D721Med (cell line): ENCODE data around the gene PRSS1.
"Not testable (repeated sequence)": the region's sequence is repeated elsewhere in the genome, so short reads cannot be mapped to it uniquely, and the experiment has no call there.

Experiments
- DNase-seq: peaks from one replicate; pipeline ENCODE4 v3.0.0; 2011; ENCODE audit warnings: low spot score; ENCODE audit not compliant: insufficient read length
- FAIRE-seq: peaks from 2 replicates; lab custom pipeline; 2011; peaks lifted over from hg19 to GRCh38; lab: Jason Lieb, UNC
- TF ChIP-seq, protein P1 (sequence below): IDR thresholded peaks from 2 replicates; pipeline ENCODE4 v1.5.1; 2012; ENCODE audit warnings: mild to moderate bottlenecking, control low read depth; ENCODE audit not compliant: insufficient read depth; ENCODE audit errors: missing control alignments

PRSS1 gene

DNA sequence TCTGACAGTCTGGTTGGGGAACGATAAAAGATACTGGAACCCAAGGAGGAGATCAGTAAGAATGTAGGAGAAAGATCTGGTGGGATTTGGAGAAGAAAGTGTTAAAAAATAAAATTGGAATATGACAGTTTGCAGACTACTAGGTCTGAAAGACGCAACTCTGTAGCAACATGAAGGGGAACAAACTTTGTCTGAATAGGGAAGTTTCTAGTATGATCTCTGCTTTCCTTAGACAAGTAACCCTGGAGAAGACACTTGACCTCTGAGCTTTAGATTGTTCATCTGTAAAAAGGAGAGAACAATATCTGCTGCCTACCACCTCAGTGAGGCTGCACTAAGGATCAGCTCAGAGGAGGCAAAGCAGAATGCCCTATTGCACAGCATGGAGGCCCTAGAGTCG is 3.0 kb upstream of the PRSS1 start:
- FAIRE-seq (no peak), DNase-seq (no peak)
- TF ChIP-seq, protein P1, sequence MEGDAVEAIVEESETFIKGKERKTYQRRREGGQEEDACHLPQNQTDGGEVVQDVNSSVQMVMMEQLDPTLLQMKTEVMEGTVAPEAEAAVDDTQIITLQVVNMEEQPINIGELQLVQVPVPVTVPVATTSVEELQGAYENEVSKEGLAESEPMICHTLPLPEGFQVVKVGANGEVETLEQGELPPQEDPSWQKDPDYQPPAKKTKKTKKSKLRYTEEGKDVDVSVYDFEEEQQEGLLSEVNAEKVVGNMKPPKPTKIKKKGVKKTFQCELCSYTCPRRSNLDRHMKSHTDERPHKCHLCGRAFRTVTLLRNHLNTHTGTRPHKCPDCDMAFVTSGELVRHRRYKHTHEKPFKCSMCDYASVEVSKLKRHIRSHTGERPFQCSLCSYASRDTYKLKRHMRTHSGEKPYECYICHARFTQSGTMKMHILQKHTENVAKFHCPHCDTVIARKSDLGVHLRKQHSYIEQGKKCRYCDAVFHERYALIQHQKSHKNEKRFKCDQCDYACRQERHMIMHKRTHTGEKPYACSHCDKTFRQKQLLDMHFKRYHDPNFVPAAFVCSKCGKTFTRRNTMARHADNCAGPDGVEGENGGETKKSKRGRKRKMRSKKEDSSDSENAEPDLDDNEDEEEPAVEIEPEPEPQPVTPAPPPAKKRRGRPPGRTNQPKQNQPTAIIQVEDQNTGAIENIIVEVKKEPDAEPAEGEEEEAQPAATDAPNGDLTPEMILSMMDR: no peak

DNA sequence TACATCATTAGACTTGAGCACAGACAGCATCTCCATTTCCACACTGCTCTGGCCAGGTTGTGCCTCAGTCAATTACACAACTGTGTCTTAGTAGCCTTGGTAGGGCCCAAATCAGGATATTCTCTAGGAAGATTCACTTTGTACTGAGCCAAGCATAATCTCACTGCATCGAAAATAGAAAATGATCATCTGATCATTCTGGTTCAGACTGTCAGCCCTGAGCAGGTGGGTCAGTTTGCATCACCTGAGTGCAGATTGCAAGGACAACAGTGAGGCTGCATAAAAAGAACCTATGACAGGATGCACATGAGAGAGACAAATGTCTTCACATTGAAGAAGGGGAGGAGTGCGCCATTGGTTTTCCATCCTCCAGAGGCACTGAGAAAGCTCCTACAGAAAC is 862 bp upstream of the PRSS1 start:
- not testable (repeated sequence) for DNase-seq, FAIRE-seq

DNA sequence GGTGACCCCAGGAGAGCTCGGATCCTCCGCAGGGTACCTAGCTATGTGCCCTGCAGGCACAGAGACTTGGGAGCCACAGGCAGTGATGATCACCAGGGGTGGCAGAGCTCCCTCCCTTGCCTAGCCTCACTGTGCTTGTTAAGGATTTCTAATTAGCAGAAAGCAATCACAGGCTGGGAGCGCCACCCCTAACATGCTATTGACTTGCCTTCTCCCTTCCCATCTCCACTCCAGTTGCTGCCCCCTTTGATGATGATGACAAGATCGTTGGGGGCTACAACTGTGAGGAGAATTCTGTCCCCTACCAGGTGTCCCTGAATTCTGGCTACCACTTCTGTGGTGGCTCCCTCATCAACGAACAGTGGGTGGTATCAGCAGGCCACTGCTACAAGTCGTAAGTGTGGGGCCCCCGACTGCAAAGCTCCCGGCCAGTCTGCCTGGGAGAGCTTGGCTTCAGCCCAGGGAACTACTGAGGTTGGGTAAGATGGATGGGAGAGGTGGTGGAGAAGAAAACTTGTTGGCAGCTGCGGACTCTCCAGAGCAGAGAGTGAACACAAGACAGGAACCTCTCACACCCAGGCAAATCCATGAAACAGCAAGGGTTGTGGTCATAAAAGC is 1.2 kb downstream of the PRSS1 start:
- TF ChIP-seq, protein P1: no peak
- DNase-seq (no peak), FAIRE-seq (no peak)

DNA sequence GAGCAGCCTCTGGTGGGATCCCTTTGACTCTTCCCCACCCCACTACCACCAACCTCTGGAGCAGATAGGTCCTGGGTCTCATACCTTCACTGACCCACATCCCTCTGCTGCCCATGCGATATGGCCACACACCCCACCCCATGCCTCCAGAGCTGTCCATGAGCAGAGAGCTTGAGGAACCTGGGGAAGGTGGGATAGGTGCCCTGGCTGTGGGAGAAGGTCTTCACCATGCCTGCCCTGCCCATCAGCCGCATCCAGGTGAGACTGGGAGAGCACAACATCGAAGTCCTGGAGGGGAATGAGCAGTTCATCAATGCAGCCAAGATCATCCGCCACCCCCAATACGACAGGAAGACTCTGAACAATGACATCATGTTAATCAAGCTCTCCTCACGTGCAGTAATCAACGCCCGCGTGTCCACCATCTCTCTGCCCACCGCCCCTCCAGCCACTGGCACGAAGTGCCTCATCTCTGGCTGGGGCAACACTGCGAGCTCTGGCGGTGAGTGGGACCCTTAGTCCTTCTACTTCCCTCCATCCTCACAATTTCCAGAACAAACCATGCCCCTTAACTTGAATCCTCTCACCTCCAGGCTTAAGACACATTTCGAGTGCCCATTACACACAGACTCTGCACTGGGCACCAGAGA is 2.4 kb downstream of the PRSS1 start:
- not testable (repeated sequence) for DNase-seq, FAIRE-seq

DNA sequence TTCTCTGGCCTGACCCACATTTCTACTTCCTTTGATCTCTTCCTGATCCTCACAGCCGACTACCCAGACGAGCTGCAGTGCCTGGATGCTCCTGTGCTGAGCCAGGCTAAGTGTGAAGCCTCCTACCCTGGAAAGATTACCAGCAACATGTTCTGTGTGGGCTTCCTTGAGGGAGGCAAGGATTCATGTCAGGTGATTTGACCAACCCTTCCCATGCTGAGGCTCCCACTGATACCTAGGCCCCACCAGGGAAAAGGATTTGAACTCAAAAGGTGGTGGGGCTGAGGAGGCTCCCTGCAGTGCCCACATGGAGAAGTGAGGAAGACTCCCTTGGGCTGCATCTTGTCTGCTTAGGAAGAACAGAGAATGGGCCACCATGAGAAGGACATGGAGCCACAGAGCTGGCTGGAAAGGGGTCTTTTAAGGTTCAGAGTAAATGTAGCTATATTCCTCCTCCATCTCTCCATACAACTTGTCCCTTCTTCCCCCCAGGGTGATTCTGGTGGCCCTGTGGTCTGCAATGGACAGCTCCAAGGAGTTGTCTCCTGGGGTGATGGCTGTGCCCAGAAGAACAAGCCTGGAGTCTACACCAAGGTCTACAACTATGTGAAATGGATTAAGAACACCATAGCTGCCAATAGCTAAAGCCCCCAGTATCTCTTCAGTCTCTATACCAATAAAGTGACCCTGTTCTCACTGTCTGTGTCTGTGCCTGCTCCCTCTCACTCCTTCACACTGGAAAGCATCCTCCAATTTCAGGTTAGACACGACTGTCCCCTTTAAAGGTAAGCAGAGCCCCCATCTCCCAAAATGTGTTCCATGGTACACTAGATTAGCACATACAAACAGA is 3.3 kb downstream of the PRSS1 start:
- FAIRE-seq (no peak), DNase-seq (no peak)
- TF ChIP-seq, protein P1: no peak

DNA sequence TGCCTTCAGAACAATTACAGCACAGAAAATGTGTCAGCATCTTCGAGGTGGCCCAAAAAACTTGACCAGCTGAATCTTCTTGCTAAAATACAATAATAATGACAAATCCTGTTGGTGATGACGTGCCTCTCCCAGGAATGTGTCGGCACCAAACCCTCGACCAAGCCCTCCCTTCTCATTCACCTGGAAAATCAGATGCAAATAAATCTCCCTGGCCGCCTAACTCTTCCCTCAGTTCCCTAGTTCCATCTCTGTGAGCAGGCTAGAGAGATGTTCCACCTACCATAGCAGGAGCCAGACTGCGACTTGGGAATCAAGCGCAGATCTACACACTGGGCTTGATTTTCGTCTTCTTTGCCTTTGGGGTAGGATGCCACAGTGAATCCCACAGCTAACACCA is 4.1 kb downstream of the PRSS1 start:
- DNase-seq: no peak
- FAIRE-seq: no peak
- TF ChIP-seq, protein P1: no peak

DNA sequence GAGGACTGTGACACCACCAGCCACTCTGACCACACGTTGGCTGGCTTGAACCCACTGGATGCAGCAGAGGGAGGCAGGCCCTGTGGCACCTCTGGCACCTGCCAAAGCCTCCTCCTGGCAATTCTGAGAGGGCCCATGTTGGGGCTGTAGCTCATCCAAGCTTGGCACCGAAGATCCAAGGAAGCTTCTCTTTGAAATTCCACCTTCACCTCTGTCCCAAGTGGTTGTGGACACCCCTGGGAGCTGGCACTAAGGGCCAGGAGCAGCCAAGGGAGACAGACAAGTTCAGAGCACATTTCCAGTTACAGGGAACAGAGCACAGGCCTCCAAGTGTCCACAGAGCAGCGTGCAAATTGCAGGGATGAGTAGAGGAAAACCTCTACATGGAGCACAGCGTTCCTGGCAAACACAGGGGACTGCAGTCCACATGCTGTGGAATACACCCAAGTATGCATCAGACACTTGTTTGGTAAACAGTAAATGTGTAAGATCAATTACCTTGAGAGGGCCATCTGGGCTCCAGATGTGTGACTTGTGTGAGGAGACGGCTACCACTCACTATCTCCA is 4.7 kb downstream of the PRSS1 start:
- DNase-seq, FAIRE-seq: not testable (repeated sequence)

DNA sequence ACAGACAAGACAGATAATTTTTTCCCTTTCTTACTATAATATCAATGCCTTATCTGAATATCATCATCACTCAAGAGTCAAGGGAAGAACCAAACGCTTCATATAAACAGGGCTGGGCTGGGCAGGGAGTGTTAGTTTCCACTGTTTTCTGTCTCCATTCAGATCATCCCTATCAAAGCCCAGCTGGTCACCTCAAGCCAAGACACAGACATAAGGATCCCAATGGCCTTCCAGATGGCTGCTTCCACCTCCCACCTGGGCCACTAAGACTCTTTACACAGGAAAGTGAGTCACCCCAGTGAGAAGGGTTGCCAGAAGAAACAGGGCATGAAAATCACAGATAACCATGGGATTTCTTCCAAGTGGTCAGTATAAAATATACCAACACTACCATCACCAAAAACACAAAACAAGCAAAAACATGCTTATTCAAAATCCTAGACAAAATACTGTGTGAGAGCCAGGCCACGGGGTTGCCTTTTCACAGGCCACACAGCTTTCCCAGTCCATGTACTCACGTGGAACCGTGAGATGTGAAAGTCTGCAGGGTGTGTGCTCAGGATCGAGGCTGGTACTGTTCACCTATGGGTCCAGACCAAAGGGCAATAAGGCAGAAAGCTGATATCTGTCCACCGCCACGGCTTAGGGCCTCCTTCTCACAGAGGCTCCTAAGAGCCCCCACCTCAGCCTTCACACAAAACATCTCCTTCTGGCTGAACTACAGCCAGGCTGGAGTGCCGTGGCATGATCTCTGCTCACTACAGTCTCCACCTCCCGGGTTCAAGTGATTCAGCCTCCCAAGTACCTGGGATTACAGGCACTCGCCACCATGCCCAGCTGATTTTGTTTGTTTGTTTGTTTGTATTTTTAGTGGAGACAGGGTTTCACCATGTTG is 5.7 kb downstream of the PRSS1 start:
- no peak for FAIRE-seq
- no peak for DNase-seq
- TF ChIP-seq, protein P1: no peak

DNA sequence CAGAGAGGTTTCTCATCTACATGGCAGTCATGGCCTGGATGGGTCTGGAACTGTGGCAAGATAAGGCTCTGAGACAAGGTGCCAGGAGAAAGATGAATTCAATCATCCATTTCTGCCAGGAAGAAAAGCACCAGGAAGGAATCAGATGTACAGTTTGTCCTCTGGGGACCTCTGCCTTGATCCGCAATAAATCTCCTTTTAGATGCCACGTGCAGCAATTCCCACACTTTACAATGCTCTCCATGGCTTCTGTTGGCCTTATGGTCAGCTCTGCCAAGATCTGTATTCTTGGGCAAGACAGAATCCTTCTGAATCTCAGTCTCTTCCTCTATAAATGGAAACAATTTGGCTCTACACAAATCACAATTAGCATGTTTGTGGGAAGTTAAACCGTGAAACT is 9.0 kb downstream of the PRSS1 start:
- not testable (repeated sequence) for FAIRE-seq, DNase-seq
